ENCODE results near the gene RANBP3.

The RANBP3 gene

GRCh38 chr19:5915782-5916165 lies 62.2 kb downstream of the RANBP3 start:
- DNase-seq (ENCODE audit: low spot score) = no peak
- in situ Hi-C loops (cut with MboI; ENCODE audit: low pct_unique_long_range_greater_than_20kb, low sequenced_read_pairs, unreplicated experiment) = no loop called here
- no peak for TF ChIP-seq CTCF (IDR thresholded peaks at IDR 0.05; ENCODE audit: extremely low read depth, insufficient read depth, missing control alignments)

GRCh38 chr19:5914946-5915781 lies 62.8 kb downstream of the RANBP3 start:
- no peak for DNase-seq (ENCODE audit: low spot score)
- TF ChIP-seq CTCF (IDR thresholded peaks at IDR 0.05; ENCODE audit: extremely low read depth, insufficient read depth, missing control alignments) = no peak
- in situ Hi-C loops (cut with MboI; ENCODE audit: low pct_unique_long_range_greater_than_20kb, low sequenced_read_pairs, unreplicated experiment) = no loop called here

DNA sequence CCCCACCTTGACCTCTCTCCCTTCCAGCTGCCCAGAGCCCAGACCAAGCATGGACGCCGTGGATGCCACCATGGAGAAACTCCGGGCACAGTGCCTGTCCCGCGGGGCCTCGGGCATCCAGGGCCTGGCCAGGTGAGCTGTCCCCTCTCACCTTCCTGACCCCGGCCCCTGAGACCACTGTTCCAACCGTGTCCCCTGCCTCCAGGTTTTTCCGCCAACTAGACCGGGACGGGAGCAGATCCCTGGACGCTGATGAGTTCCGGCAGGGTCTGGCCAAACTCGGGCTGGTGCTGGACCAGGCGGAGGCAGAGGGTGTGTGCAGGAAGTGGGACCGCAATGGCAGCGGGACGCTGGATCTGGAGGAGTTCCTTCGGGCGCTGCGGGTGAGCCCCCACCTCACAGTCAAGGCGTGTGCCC lies 63.6 kb downstream of the RANBP3 start:
- no peak for TF ChIP-seq CTCF (IDR thresholded peaks at IDR 0.05; ENCODE audit: extremely low read depth, insufficient read depth, missing control alignments)
- DNase-seq (ENCODE audit: low spot score) = no peak
- in situ Hi-C loops (cut with MboI; ENCODE audit: low pct_unique_long_range_greater_than_20kb, low sequenced_read_pairs, unreplicated experiment) = no loop called here

- in situ Hi-C loops (cut with MboI; ENCODE audit: low pct_unique_long_range_greater_than_20kb, low sequenced_read_pairs, unreplicated experiment) = no loop called here
- DNase-seq (ENCODE audit: low spot score) = no peak
- TF ChIP-seq CTCF (IDR thresholded peaks at IDR 0.05; ENCODE audit: extremely low read depth, insufficient read depth, missing control alignments) = no peak
These were observed 64.1 kb downstream of the RANBP3 start, which contains the start of gene CAPS for GRCh38 chr19:5913739-5914357. CAPS (plus strand) TSS chr19:5914254; CDS start chr19:5914407, 153 bp downstream.

DNA sequence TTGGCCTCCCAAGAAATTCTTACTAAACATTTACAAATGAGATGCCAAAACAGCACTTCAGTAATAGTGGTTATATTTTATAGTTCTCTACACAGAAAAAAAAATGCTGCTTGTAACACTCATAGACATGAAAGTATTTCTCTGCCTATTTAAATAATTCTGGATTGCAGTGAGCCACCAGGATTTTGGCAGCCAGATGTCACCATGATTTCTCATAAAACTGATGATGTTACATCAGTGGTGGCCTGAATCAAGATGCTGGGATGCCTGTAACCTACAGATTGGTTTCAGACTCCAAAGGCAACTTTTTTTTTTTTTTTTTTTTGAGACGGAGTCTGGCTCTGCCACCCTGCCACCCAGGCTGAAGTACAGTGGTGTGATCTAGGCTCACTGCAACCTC lies 66.6 kb downstream of the RANBP3 start:
- in situ Hi-C loops (cut with MboI; ENCODE audit: low pct_unique_long_range_greater_than_20kb, low sequenced_read_pairs, unreplicated experiment) = no loop called here
- TF ChIP-seq CTCF (IDR thresholded peaks at IDR 0.05; ENCODE audit: extremely low read depth, insufficient read depth, missing control alignments) = no peak
- no peak for DNase-seq (ENCODE audit: low spot score)

GRCh38 chr19:5910638-5910907 lies 67.4 kb downstream of the RANBP3 start:
- TF ChIP-seq CTCF (IDR thresholded peaks at IDR 0.05; ENCODE audit: extremely low read depth, insufficient read depth, missing control alignments) = no peak
- DNase-seq (ENCODE audit: low spot score) = no peak
- in situ Hi-C loops (cut with MboI; ENCODE audit: low pct_unique_long_range_greater_than_20kb, low sequenced_read_pairs, unreplicated experiment) = no loop called here

Data from GM13977 (cell line).